Gastroesophageal sphincter (tissue), 4 donors: ENCODE measurements around the gene CLEC7A. TPM values are rescaled to one million over a fixed set of nuclear protein-coding genes. Genes with fewer than 3 reads are reported as not detected.
A peak's percentile ranks its signal among the peaks of the same experiment; 100 is the strongest.

ENCODE experiments used
- ATAC-seq: fragments of 150-250 bp; one replicate; pipeline ENCODE4 v1.9.1; 2016; ENCODE audit warnings: mild to moderate bottlenecking, moderate library complexity
- H3K27ac ChIP-seq, 4 donors: fragments of 200-600 bp; sonication (generic) in 3 of 4; 1 replicate in 3 of 4; 2 replicates in 1 of 4; pipeline ENCODE4 v1.5.1; 2016 to 2019
- H3K27me3 ChIP-seq: fragments of 200-600 bp; sonication (generic); one replicate; pipeline ENCODE4 v1.5.1; 2019
- H3K36me3 ChIP-seq, 2 donors: fragments of 200-600 bp; sonication (generic); one replicate each; pipeline ENCODE4 v1.5.1; 2019; ENCODE audit warnings: control low read depth in 1 of 2
- H3K4me1 ChIP-seq, 3 donors: fragments of 200-600 bp; sonication (generic); 1 replicate in 2 of 3; 2 replicates in 1 of 3; pipeline ENCODE4 v1.5.1; 2016 to 2019; ENCODE audit warnings: control low read depth in 2 of 3
- H3K4me3 ChIP-seq, 2 donors: fragments of 200-600 bp; sonication (generic); one replicate each; pipeline ENCODE4 v1.5.1; 2019; ENCODE audit warnings: mild to moderate bottlenecking in 1 of 2, moderate library complexity in 1 of 2
- H3K9me3 ChIP-seq, 3 donors: fragments of 200-600 bp; sonication (generic); one replicate each; pipeline ENCODE4 v1.5.1; 2017 to 2019; ENCODE audit warnings: control low read depth in 2 of 3
- CTCF ChIP-seq, 4 experiments: fragments of 200-600 bp in 2 of 4; fragments of 450-650 bp in 2 of 4; sonication (generic) in 1 of 4; IDR thresholded peaks; one replicate each; pipeline ENCODE4 v1.5.1; 2017 to 2019; ENCODE audit warnings: antibody characterized with exemption in 4 of 4, mild to moderate bottlenecking in 2 of 4, moderate library complexity in 2 of 4
- EP300 ChIP-seq: sonication (generic); formaldehyde crosslinking; IDR thresholded peaks from one replicate; pipeline ENCODE4 v1.6.1; 2017; ENCODE audit warnings: antibody characterized with exemption, mild to moderate bottlenecking
- POLR2A ChIP-seq, 2 donors: fragments of 450-650 bp; IDR thresholded peaks; one replicate each; pipeline ENCODE4 v1.6.1; 2017; ENCODE audit warnings: antibody characterized with exemption in 2 of 2, mild to moderate bottlenecking in 2 of 2, moderate library complexity in 1 of 2
- POLR2AphosphoS5 ChIP-seq: sonication (generic); formaldehyde crosslinking; IDR thresholded peaks from one replicate; pipeline ENCODE4 v1.6.1; 2017; ENCODE audit warnings: antibody characterized with exemption
- WGBS, 2 donors: methylation state at CpG; one replicate each; pipeline ENCODE4 v1.1.5; 2018; ENCODE audit warnings: low coverage in 1 of 2; 5-methylcytosine and 5-hydroxymethylcytosine counted together
- total RNA-seq, 4 donors: library from RNA; depleted of rRNA; stranded (reverse); fragments of >200 nt; gene quantifications; one replicate each; pipeline ENCODE4 v1.1.0, GENCODE V29; 2016

The CLEC7A gene
- total RNA-seq, 4 donors from 2014 or later: 1.9 to 9.0 (median 5.1) TPM

GRCh38 chr12:10174986-10175614, 45.1 kb upstream of the CLEC7A start:
- no peaks in the 10 kb centered on the region for H3K36me3 ChIP-seq
- WGBS, 2 donors: 59 to 65% methylated on average over 2 of the region's 2 CpGs
- H3K27me3 ChIP-seq: no peaks in the 10 kb centered on the region
- H3K4me1 ChIP-seq: no peaks in the 10 kb centered on the region
- TF ChIP-seq POLR2AphosphoS5 (no peak), EP300 (no peak), CTCF (IDR thresholded peaks at IDR 0.05) (no peak), POLR2A (IDR thresholded peaks at IDR 0.05) (no peak)
- no peaks in the 10 kb centered on the region for H3K9me3 ChIP-seq
- no peak for ATAC-seq
- H3K27ac ChIP-seq: no peak overlapping the region
- no peak overlapping the region for H3K4me3 ChIP-seq

- TF ChIP-seq CTCF (IDR thresholded peaks at IDR 0.05) (no peak), POLR2A (IDR thresholded peaks at IDR 0.05) (no peak), POLR2AphosphoS5 (no peak), EP300 (no peak)
- no peak within 1 kb of the TSS for H3K4me3 ChIP-seq
- 71 to 77% methylated on average over 7 of the region's 7 CpGs for whole genome bisulfite sequencing, 2 donors
- no peaks in the 10 kb centered on the region for H3K4me1 ChIP-seq
- no peaks in the 10 kb centered on the region for H3K36me3 ChIP-seq
- ATAC-seq: no peak
- H3K27me3 ChIP-seq: no peaks in the 10 kb centered on the region
- no peak within 1 kb of the TSS for H3K27ac ChIP-seq
- no peaks in the 10 kb centered on the region for H3K9me3 ChIP-seq
Observed at GRCh38 chr12:10171973-10172728, 42.2 kb upstream of the CLEC7A start, which contains the start of gene OLR1. OLR1 (minus strand) TSS chr12:10172132; CDS start chr12:10172077, 55 bp downstream.

- ATAC-seq: no peak
- H3K27ac ChIP-seq: no peak overlapping the region
- TF ChIP-seq CTCF (IDR thresholded peaks at IDR 0.05) (no peak), EP300 (no peak), POLR2AphosphoS5 (no peak), POLR2A (IDR thresholded peaks at IDR 0.05) (no peak)
- H3K4me1 ChIP-seq: no peaks in the 10 kb centered on the region
- 88 to 94% methylated on average over 3 to 4 of the region's 5 CpGs for WGBS, 2 donors
- no peaks in the 10 kb centered on the region for H3K9me3 ChIP-seq
- no peaks in the 10 kb centered on the region for H3K27me3 ChIP-seq
- H3K4me3 ChIP-seq: no peak overlapping the region
- no peaks in the 10 kb centered on the region for H3K36me3 ChIP-seq
Observed at GRCh38 chr12:10170216-10170615, 40.2 kb upstream of the CLEC7A start.

- Histone ChIP-seq H3K4me3 (no peak overlapping the region), H3K9me3 (no peaks in the 10 kb centered on the region), H3K27ac (no peak overlapping the region), H3K4me1 (no peaks in the 10 kb centered on the region), H3K27me3 (no peaks in the 10 kb centered on the region), H3K36me3 (no peaks in the 10 kb centered on the region)
- TF ChIP-seq CTCF (IDR thresholded peaks at IDR 0.05) (no peak), EP300 (no peak), POLR2AphosphoS5 (no peak)
- no peak for ATAC-seq
- 39 to 49% methylated on average over 3 of the region's 3 CpGs for WGBS, 2 donors
Observed at GRCh38 chr12:10169104-10169503, 39.1 kb upstream of the CLEC7A start.

GRCh38 chr12:10167599-10167998, 37.6 kb upstream of the CLEC7A start:
- H3K4me1 ChIP-seq: no peaks in the 10 kb centered on the region
- H3K27ac ChIP-seq: no peak overlapping the region
- H3K9me3 ChIP-seq: no peaks in the 10 kb centered on the region
- no peaks in the 10 kb centered on the region for H3K36me3 ChIP-seq
- peak; percentile 53 for ATAC-seq
- H3K27me3 ChIP-seq: no peaks in the 10 kb centered on the region
- TF ChIP-seq EP300 (no peak), CTCF (IDR thresholded peaks at IDR 0.05) (no peak), POLR2AphosphoS5 (peak; percentile 37)
- 59 to 64% methylated on average over 4 to 5 of the region's 5 CpGs for WGBS, 2 donors
- H3K4me3 ChIP-seq: no peak overlapping the region
